Stimulated activated CD4-positive, alpha-beta T cell treated with anti-CD3 and anti-CD28 coated beads, Interleukin-1b, Interleukin-23, amount 100 ng/mL, for 48 hours (primary cell): ENCODE measurements around the gene CD300LG.
"Not testable (repeated sequence)": the region's sequence is repeated elsewhere in the genome, so short reads cannot be mapped to it uniquely, and the experiment has no call there.

ENCODE experiments used
- DNase-seq: peaks from one replicate; pipeline ENCODE4 v3.0.0-alpha.2; 2020

CD300LG gene

DNA sequence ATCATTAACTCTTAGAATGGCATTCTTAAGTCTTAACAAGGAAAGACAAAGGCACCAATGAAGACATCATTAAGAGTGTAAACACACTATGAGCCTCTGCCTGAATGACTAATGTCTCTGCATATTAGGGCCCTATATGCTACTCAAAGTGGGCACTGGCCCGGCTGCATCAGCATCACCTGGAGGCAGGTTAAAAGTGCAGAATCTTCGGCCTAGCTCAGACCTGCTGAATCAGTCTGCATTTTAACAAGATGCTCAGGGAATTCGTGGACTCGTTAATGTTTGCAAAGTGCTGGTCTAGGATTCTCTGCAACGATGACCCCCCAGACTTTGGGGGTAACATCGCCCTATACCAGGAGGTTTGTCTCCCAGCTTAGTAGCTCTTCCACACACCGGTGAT lies 20.8 kb upstream of the CD300LG start:
- DNase-seq, result no peak

DNA sequence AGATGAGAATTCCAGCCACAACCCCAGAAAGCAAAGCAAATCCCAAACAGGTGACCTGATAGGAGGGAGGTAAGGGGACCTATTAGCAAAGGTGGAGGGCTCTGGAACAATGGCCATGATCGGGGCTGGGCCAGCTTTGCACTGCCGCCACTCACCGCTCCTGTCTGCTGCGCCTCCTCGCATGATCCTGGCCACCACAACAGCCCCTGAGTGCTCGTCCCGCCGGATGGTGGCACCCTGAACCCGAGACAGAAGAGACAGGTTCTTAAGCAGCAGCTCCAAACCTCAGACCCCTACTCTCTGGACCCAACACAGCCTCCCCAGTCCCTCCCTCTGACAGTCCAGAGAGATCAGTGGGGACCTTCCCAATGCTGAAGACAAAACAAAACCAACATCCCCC lies 19.4 kb upstream of the CD300LG start:
- DNase-seq, result no peak

DNA sequence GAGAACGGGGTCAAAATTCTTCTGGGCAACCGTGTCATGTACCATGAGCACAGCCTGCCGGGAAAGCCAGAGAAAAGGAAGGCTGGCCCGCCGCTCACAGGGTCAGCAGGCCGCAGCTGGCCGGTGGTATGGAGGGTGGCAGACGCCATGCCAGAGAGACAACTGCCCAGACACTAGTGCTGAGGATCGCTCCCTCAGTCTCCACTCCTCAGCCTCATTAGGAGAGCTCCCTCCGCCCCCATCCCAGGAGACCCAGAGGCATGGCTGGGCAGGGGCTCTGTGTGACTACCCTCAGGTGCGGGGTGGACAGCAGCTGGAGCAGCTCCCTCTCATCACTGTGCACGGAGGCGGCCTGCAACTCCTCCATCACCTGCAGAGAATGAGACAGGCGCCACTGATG lies 17.2 kb upstream of the CD300LG start:
- no peak for DNase-seq

DNA sequence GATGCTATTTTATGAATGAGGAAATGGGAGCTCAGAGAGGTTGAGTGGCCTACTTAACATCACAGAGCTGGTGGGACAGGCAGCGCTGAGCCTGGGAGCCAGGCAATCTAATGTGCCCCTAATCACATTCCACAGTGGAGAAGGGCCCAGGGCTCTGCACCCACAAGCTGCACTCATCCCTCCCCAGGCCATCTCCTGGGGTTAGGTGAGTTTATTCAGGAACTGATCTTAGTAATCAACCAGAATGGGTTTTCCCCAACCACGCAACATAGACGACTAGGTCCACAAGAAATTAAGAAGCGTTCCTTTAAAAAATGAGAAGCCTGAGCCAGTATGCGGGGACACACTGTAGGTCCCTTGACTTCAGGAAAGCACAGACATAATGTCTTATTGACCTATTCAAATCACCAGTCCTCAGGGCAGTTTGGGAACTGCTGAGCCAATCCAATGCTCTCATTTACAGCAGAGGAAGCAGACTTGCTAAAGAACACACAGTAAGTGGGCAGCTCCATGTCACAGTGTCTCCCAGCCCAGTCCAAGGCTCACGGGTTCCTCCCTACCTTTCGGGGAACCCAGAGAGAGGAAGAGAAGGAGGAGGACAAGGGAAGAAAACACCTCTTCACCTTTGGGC lies 16.4 kb upstream of the CD300LG start:
- DNase-seq, result peak; percentile 16

DNA sequence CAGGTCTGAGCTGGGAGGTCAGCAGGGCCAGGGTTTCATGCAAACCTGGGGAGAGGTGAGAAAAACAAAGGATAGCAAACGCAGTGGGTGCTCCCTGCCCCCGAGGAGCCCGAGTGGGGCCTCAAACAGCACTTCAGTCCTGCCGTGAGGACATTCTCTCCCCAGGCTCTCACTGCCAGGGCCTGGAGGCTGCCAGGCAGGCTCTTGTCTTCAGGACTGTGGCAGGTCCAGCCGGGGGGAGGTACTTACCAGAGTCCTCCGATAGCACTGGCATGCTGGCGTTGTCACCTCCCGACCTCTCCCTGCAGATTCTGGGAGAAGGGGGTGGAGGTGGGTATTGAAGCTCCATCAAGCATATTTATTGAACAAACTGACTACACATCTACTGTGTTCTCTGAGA lies 15.3 kb upstream of the CD300LG start:
- no peak for DNase-seq

DNA sequence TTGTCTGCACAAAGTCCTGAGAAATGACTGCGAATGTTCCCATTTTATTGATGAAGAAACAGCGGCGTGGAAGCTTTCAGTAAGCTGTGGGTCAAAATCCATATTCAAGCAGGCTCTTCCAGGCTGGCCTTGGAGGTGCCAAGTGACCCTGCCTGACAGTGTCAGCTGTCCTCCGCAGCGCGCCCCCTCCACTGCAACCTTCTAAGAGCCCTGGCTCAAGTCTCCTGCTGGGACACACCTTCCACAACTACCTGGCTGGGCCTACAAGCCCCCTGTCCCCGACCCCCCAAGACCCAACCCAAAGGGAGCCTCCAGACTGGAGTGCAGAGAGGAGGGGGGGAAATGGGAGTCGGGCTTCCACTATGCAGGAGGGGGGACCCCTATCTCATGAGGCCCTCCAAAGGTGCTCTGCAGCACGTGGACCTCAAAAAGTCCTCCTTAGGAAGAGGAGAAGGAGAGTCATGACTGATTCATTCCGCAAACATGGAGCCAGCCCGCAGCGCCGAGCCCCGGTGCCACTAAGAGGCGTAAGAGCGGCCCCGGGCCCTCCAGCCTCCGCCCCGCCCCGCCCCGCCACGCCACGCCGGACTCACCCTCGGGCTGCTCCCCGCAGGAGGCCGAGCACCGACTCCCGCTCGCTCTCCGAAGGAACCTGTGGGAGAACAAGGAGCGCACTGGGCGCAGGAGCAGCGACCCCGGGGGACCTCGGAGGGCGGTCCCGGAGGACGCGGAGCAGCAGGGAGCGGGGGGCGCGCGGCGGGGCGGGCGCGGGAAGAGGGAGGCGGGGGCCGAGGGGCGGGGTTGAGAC lies 14.6 kb upstream of the CD300LG start:
- DNase-seq, result peak; percentile 7

DNA sequence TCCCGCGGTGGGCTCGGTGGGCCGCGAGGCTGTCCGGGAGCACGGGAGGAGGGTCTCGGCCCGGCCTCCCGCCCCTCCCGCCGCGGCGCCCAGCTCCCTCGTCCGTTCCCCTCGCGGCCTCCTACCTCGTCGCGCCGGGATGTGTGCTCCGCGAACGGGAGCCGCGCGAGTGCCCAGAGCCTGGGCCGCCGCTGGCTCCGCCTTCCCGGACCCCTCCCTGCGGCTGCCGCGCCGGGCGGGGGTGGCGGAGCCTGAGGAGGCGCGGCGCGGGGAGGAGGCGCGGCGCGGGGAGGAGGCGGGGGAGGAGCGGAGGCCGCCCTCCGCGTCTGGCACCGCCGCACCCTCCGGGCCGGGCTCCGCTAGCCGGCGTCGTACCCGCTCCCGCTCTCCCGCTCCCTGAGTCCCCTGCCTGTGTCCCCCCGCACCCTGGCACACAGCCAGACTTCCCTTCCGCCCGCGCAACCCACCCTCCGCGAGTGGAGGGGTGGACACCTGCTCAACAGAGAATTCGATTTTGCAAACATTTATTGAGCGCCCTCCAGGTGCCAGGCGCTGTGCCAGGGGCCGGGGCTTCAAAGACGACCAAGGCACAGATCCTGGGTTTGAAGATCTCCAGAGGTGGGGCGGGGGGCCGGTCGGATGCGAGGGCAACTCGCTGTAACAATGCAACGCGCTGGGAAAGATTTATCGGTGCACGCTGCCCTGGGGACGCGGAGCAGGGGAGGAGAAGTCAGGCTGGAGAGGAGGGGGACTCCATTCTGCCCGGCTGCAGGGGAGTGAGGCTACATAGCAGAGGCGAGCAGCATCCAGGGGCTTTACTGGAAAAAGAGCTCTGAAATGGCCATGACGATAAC lies 13.8 kb upstream of the CD300LG start, which contains the start of gene MPP3:
Gene MPP3, minus strand, starts transcription at position 171 of the 854 bp plus-strand sequence. CDS start 1,240 bp downstream, outside the sequence.
- DNase-seq, result peak; percentile 10

DNA sequence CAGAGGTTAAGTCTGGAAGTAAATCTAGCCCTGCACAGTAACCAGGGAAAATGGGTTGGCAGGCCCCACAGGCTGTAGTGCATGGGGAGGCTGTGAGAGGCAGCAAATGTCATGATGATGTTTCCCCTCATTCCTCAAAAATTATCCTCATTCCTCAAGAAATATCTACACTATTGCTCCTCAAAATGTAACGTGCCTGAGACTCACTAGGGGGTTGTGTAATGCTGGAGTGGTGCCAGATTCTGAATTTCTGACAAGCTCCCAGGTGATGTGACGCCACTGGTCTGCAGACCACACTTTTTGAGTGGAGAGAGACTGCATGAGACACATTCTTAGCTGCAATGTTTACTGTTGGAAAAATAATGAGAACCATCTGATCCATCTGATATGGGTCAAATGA lies 12.9 kb upstream of the CD300LG start:
- no peak for DNase-seq

DNA sequence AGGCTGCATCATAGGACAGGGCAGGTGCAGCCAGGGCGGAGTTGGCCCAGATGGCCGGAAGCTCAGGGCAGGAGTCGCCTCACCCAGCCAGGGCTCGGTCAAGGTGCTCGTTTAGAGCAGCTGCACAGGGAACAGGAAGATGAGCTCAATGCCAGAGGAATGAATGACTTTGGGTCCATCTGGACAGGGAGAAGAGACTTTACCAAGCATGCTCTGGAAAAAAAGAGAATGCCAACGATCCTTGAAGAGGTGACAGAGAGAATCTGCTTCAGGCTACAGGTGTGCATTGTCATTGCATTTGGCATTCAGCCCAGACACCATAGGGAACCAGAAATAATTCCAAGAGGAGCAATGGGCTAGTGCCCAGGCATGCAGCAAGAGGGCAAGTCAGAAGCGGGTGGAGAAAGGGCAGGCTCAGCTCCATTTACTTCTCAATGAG lies 7.3 kb upstream of the CD300LG start:
- DNase-seq, result no peak

DNA sequence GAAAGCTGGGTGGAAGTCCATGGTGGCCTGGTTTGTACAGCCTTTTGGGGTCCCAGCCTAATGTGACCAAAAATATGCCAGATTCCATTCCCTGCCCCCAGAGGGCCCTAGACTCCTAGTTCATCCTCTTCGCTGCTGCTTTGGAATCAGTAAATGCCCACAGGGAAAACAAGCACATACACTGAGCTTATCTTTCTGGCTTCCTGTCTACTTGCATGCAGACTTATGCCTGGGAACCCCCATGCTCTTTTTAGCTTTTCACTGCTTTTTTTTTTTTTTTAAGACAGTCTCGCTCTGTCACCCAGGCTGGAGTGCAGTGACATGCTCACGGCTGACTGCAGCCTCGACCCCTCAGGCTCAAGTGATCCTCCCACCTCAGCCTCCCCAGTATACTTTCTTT lies 6.2 kb upstream of the CD300LG start:
- no peak for DNase-seq

DNA sequence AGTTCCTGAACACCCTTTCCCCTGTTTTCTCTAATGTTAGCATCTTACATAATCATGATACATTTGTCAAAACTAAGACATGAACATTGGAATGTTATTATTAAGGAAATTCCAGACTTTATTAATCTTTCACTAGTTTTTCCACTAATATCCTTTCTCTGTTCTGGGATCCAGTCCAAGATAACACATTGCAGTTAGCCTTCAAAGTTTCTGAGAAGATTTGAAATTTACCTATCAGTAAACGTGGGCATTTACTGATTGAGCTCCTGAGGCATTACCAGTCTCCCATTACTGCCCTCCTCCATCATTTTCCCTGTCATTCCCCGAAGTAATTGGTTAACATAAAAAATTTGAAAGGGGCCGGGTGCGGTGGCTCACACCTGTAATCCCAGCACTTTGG lies 5.7 kb upstream of the CD300LG start:
- DNase-seq, result no peak

DNA sequence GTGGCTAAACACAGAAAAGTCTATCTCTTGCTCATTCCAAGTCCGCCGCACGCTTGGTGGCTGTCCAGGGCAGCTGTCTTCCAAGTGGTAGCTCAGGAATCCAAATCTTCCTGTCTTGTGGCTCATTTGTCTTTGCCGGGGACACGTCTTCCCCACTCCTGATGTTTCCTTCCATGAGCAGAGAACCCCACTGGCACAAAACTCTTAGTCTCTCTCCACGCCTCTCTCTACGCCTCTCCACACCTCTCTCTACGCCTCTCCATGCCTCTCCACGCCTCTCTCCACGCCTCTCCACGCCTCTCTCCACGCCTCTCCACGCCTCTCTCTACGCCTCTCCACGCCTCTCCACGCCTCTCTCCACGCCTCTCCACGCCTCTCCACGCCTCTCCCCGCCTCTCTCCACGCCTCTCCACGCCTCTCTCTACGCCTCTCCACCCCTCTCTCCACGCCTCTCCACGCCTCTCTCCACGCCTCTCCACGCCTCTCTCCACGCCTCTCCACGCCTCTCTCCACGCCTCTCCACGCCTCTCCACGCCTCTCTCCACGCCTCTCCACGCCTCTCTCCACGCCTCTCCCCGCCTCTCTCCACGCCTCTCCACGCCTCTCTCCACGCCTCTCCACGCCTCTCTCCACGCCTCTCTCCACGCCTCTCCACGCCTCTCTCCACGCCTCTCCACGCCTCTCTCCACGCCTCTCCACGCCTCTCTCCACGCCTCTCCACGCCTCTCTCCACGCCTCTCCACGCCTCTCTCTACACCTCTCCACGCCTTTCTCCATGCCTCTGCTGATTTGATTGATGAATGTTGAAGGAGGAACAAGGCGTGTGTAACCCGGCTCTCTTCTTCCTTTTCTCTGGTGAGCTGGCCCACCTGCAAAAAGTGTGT lies 4.6 kb upstream of the CD300LG start:
- not testable (repeated sequence) for DNase-seq

DNA sequence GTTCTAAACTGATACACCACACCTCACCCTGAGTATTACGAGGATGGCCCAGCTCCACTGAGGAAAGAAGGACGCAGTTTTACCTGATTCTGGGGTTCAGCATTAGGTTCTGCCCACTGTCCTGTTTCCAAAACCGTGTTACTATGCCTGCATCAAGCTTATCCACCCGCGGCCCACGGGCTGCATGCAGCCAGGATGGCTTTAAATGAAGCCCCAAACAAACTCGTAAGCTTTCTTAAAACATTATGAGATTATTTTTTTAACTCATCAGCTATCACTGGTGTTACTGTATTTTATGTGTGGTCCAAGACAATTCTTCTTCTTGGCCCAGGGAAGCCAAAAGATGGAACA lies 4.0 kb upstream of the CD300LG start:
- DNase-seq, result no peak

DNA sequence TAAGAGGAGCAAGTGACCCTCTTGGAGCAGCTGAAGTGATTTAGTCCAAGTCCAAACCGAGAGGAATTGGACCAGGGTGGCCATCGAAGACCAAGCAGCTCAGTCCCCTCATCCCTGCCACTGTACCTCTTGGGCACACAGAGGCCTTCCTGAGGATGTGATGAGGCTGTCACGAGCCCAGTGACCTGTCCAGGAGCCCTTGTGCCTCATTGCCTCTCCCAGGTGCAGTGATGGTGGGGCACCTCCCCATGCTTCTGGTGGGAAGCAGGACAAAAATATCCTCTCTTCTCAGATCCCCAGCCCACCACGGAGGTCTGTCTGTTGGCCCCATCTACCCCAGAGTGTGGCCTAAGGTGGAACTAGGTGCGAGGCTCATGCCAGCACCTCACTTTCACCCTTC lies 2.7 kb upstream of the CD300LG start:
- no peak for DNase-seq

DNA sequence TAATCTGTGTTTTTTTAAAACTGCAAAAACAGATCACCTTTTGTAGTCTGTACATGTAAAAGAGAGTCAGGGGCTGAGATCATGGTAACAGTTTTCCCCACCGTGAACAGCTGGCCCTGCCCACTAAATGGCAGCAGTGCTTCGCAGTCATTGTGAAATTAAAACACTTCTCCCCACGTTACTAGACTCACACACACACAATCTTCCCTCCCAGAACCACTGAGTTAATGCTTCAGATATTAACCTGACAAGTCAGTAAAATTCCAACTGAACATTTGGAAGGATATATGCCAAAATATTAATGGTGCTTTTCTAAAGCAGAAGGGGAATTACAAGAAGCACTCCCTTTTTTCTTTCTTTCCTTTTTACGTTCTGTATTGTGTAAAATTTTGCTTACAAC lies 1.2 kb upstream of the CD300LG start:
- DNase-seq, result no peak

DNA sequence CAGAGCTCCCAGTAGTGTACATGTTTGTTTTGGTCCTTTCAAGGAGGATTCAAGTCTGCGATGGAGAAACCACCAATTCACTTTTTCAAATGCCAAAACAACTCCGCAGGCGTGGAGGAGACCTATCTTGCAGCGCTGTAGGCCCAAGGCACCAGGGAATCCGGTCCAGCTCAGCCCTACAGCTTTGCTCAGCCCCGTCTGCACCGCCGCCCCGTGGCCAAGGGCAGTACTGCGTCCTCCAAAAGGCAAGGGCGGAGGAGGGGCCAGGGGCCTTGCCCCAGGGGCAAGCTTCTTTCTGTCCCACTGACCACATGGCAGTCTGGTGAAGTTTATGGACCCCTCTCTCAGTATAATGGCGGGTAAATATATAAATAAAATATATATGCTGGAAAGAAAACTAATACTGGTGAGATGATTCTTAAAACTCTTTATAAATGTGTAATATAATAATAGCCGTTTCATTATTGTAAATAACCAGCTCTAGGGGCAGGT lies 709 bp upstream of the CD300LG start:
- DNase-seq, result peak; percentile 77

DNA sequence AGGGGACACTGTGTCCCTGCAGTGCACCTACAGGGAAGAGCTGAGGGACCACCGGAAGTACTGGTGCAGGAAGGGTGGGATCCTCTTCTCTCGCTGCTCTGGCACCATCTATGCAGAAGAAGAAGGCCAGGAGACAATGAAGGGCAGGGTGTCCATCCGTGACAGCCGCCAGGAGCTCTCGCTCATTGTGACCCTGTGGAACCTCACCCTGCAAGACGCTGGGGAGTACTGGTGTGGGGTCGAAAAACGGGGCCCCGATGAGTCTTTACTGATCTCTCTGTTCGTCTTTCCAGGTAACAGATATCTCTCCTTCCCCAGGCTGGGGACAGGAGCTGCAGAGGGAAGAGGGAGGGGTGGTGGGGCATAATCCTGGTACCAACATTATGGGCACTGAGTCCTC lies 1.6 kb downstream of the CD300LG start:
- DNase-seq, result no peak

DNA sequence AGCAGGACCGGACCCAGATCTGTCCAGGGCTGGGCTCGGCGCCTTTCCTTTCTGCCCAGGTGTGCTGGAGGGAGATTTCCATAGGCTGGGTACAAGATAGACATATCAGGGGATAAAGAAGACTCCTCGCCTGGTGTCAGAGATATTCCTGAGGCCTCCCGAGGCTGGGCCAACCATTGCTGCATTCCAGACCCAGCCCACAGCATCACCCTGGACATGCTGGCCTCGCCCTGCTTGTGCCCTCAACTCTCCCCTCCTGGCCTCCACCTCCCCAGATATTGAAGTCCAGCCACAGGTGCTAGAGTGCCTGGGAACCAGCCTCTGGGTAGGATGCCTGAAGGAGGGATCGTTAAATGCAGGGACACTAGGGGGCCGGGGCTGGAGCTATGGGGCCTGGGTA lies 2.1 kb downstream of the CD300LG start:
- no peak for DNase-seq

DNA sequence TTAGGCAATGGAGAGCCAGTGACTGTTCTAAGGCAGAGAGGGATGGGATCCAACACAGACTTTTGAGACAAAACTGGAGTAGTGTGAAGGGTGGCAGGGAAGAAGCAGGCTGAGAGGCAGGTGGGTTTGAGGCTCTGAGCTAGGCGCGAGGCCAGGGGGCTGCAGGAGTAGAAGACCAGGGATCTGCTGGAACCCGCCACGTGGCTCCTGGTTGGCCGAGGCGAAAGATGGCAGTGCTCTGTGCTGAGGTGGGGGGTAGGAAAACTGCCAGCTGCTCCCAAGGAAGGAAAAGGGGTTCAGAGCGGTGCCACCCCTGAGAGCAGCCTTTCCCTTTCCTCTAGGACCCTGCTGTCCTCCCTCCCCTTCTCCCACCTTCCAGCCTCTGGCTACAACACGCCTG lies 5.6 kb downstream of the CD300LG start:
- DNase-seq, result no peak

DNA sequence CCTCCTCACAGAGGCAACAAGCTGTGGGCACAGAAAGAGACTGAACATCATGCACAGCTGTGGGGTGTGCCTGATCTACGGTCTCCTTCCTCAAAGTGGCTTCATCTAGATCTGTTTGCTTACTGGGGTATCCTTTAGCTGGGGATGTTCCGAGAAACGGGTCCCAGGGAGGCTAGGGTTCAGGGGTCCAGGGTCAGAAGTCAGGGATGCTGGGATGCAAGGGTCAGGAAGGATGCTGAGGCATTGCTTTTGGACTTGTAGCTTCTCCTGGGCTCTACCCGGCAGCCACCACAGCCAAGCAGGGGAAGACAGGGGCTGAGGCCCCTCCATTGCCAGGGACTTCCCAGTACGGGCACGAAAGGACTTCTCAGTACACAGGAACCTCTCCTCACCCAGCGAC lies 6.6 kb downstream of the CD300LG start:
- no peak for DNase-seq

DNA sequence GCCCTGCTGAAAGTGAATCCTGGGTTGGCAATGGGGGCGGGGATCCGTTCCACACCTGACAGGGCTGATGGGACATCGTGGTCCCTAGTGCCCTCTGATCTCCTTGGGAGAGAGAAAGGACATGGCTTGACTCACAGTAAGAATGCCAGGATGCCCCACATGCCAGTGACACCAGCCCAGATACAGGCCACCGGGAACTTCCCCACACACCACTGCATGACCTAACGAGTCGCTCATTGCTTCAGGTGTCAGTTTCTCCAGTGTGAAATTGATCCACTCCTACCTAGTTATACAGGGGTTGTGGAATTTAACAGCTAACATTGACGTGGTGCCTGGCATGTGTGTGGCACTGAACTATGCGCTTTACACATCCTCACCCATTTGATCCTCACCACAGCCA lies 7.5 kb downstream of the CD300LG start:
- no peak for DNase-seq

DNA sequence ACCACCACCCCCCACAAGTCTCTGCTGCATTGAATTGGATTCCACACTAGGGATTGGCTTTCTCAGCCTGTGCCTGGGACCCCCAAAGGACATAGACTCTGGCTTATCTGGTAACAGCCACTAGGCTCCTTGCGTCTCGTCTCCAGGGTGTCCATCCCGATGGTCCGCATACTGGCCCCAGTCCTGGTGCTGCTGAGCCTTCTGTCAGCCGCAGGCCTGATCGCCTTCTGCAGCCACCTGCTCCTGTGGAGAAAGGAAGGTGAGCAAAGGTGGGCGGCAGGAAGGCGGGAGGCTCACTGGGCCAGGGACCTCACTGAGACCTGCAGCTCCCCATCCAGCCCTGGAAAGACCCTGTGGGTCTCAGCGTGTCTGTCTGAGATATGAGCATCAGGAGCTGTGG lies 8.1 kb downstream of the CD300LG start:
- DNase-seq, result no peak

DNA sequence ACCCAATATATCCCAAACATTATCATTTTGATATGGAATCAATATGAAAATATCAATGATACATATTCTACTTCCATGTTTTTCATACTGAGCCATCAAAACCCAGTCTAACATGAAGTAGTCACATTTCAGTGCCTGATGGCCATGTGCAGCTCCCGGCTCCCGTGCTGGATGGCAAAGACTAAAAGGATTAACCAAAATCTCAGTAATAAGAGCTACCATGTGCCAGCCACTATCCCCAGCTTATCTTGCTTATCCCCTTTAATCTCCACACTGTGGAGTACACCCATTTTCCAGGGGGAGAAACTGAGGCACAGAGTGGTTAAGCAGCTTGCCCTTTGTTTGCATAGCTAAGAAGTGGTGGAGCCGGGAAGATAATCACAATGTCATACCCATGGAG lies 9.2 kb downstream of the CD300LG start:
- no peak for DNase-seq
